Measurements from ENCODE around the gene SLC7A1. TPM values are rescaled to one million over a fixed set of nuclear protein-coding genes. Genes with fewer than 3 reads are reported as not detected.

The SLC7A1 gene
- total RNA-seq, 4 donors from 2014 or later, result 87.5 to 127 (median 93.9) TPM

DNA sequence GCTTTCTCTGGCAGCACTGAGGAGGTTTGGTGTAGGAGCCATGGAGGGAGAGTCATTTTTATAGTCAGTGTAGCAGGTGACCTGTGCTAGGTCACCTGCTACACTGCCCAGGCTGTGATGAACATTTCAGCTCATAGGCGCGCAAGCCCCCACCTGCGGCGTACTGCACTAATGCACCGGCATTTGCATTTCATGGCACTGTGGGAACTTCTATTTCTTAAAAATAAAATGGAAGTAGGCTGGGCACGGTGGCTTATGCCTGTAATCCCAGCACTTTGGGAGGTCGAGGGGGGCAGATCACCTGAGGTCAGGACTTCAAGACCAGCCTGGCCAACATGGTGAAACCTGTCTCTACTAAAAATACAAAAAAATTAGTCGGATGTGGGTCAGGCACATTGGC is 101.0 kb downstream of the SLC7A1 start:
- intact Hi-C loops (cut with DNase I), result no loop called here
- WGBS, 2 donors, result 74 to 92% methylated on average over 4 to 7 of the region's 8 CpGs
- H3K27ac ChIP-seq, result no peak overlapping the region
- no peaks in the 10 kb centered on the region for H3K9me3 ChIP-seq
- H3K4me3 ChIP-seq, result no peak overlapping the region
- no peak for DNase-seq
- TF ChIP-seq, protein P1, sequence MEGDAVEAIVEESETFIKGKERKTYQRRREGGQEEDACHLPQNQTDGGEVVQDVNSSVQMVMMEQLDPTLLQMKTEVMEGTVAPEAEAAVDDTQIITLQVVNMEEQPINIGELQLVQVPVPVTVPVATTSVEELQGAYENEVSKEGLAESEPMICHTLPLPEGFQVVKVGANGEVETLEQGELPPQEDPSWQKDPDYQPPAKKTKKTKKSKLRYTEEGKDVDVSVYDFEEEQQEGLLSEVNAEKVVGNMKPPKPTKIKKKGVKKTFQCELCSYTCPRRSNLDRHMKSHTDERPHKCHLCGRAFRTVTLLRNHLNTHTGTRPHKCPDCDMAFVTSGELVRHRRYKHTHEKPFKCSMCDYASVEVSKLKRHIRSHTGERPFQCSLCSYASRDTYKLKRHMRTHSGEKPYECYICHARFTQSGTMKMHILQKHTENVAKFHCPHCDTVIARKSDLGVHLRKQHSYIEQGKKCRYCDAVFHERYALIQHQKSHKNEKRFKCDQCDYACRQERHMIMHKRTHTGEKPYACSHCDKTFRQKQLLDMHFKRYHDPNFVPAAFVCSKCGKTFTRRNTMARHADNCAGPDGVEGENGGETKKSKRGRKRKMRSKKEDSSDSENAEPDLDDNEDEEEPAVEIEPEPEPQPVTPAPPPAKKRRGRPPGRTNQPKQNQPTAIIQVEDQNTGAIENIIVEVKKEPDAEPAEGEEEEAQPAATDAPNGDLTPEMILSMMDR (IDR thresholded peaks at IDR 0.05), result no peak
- TF ChIP-seq POLR2A (IDR thresholded peaks at IDR 0.05), result no peak
- H3K27me3 ChIP-seq, result peaks cover 0 to 53% (median 0%) of the 10 kb centered on the region in 4 donors
- H3K36me3 ChIP-seq, result no peaks in the 10 kb centered on the region
- peaks cover 9 to 29% (median 13%) of the 10 kb centered on the region in 3 donors for H3K4me1 ChIP-seq

DNA sequence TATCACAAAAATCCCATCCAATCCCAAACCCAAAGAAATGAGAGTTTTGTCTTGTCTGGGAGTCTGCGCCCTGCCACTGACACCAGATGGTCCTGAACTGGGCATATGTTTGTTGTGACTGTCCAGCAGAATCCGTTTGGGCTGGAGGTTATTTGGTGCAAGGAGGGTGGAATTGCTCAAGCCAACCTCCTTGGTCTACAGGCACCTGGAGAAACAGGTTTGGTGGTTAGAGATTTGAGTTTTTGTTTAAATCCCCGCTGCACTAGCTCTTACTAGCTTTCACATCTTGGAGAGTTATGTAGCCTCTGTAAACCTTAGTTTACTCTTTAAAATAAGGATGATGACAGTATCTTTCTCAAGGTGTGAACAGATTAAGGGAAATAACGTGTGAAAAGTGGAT is 101.7 kb downstream of the SLC7A1 start:
- TF ChIP-seq, protein P1 (IDR thresholded peaks at IDR 0.05), result no peak
- no peak for TF ChIP-seq POLR2A (IDR thresholded peaks at IDR 0.05)
- peaks cover 0 to 57% (median 0%) of the 10 kb centered on the region in 4 donors for H3K27me3 ChIP-seq
- H3K27ac ChIP-seq, result no peak overlapping the region
- no peak for DNase-seq
- no peak overlapping the region for H3K4me3 ChIP-seq
- whole genome bisulfite sequencing, 2 donors, result 45 to 54% methylated on average over 4 of the region's 4 CpGs
- H3K36me3 ChIP-seq, result no peaks in the 10 kb centered on the region
- intact Hi-C loops (cut with DNase I), result no loop called here
- peaks cover 9 to 29% (median 13%) of the 10 kb centered on the region in 3 donors for H3K4me1 ChIP-seq
- no peaks in the 10 kb centered on the region for H3K9me3 ChIP-seq

DNA sequence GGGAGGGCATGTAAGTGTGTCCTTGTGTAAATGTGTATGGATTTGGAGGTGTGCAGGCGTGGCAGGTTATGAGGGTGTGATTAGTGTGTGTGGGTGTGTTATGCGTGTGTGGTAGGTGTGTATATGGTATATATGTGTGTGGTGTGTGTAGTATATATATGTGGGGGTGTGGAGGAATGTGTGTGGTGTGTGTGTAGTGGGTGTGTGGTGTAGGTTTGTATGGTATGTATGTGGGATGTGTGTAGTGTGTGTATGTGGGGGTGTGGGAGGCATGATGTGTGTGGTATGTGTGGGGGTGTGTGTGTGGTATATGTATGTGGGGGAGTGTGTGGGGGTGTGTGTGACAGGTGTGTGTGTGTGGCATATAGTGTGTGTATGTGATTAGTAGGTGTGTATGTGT is 104.2 kb downstream of the SLC7A1 start:
- Histone ChIP-seq H3K4me1 (peaks cover 3 to 15% (median 3%) of the 10 kb centered on the region in 3 donors), H3K27ac (no peak overlapping the region), H3K9me3 (no peaks in the 10 kb centered on the region), H3K4me3 (no peak overlapping the region), H3K36me3 (no peaks in the 10 kb centered on the region), H3K27me3 (peaks cover 0 to 60% (median 0%) of the 10 kb centered on the region in 4 donors)
- no peak for DNase-seq
- intact Hi-C loops (cut with DNase I), result no loop called here
- TF ChIP-seq, protein P1 (IDR thresholded peaks at IDR 0.05), result no peak
- no peak for TF ChIP-seq POLR2A (IDR thresholded peaks at IDR 0.05)
- 48 to 91% methylated on average over 2 of the region's 2 CpGs for WGBS, 2 donors

DNA sequence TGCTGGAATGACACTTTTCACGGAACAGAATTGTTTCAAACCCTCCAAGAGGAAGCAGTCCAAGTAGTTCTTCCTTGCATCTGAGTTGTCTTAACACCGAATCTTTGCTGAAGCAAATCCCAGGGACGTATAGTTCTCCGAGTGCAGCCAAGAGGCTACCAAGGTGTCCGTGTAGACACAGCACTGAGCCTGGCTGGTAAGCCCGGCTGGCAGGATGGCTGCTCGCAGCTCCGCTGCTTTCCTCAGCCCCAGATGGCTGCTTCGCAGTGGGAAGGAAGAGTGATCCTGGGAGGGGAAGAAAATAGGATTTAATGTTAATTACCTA is 105.0 kb downstream of the SLC7A1 start:
- TF ChIP-seq POLR2A (IDR thresholded peaks at IDR 0.05), result no peak
- TF ChIP-seq, protein P1 (IDR thresholded peaks at IDR 0.05), result no peak
- intact Hi-C loops (cut with DNase I), result no loop called here
- no peak for DNase-seq
- Histone ChIP-seq H3K4me1 (peaks cover 0 to 8% (median 0%) of the 10 kb centered on the region in 3 donors), H3K36me3 (no peaks in the 10 kb centered on the region), H3K9me3 (no peaks in the 10 kb centered on the region), H3K27me3 (peaks cover 0 to 66% (median 0%) of the 10 kb centered on the region in 4 donors), H3K4me3 (no peak overlapping the region), H3K27ac (no peak overlapping the region)
- 83 to 96% methylated on average over 5 to 9 of the region's 9 CpGs for WGBS, 2 donors

DNA sequence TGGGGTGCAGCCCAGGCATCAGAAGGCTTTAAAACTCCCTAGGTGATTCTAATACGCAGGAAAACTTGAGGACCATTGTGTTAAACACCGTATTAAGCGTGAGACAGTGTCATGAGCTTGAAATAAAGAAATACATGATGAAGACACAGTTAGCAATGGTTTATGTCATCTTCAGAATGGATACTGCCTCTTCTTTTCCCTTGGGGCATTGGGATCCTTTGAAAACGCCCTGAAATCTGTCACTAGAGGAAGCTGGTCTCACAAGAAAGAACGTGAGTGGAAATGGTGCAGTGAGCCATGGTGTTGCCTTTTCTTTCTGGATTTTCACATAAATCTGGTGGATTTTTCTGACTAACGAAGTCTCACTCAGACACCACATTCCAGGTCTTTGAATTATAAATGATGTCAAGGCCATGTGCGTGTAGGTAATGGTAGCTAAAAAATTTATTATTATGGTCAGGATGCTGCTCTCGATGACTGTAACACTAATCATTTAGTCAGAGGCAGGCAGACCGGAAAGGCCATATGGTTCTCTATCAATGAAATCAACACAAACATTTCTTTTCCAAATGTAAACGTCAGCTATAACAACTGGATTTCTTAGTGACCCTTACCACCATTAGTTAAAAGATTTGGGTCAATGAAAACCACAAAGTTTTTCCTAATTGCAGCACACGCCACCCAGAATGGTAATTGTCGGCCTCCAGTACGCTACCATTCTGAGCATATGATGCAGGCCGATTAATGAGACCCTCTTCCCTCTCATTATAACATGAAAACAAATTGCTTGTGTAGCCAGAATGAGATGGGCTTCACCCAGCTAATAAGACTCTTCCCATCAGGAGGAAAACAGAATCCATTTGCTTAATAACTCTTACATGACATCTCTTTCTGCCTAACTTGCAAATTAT is 105.6 kb downstream of the SLC7A1 start:
- 75 to 76% methylated on average over 14 of the region's 14 CpGs for WGBS, 2 donors
- DNase-seq, result no peak
- Histone ChIP-seq H3K4me3 (no peak overlapping the region), H3K36me3 (no peaks in the 10 kb centered on the region), H3K27ac (no peak overlapping the region), H3K9me3 (no peaks in the 10 kb centered on the region), H3K4me1 (peaks cover 0 to 8% (median 0%) of the 10 kb centered on the region in 3 donors), H3K27me3 (peaks cover 0 to 67% (median 0%) of the 10 kb centered on the region in 4 donors)
- intact Hi-C loops (cut with DNase I), result no loop called here
- TF ChIP-seq, protein P1 (IDR thresholded peaks at IDR 0.05), result no peak
- TF ChIP-seq POLR2A (IDR thresholded peaks at IDR 0.05), result no peak
